IPS-NIHi7 (cell line): Measurements from ENCODE around the gene FARP1.

ENCODE experiments used
- DNase-seq: peaks from one replicate; pipeline ENCODE4 v3.0.0; 2012; ENCODE audit warnings: mixed read lengths; ENCODE audit errors: extremely low spot score

Gene FARP1

GRCh38 chr13:98309569-98310335, 166.9 kb downstream of the FARP1 start:
- no peak for DNase-seq

GRCh38 chr13:98310485-98311199, 167.7 kb downstream of the FARP1 start:
- no peak for DNase-seq

- no peak for DNase-seq
Observed at GRCh38 chr13:98311200-98311548, 168.3 kb downstream of the FARP1 start.

- no peak for DNase-seq
Observed at GRCh38 chr13:98312606-98313005, 169.7 kb downstream of the FARP1 start.

GRCh38 chr13:98313023-98313921, 170.4 kb downstream of the FARP1 start:
- no peak for DNase-seq

GRCh38 chr13:98313922-98314292, 171.0 kb downstream of the FARP1 start:
- no peak for DNase-seq

GRCh38 chr13:98315466-98315865, 172.6 kb downstream of the FARP1 start:
- peak; percentile 61 for DNase-seq

- no peak for DNase-seq
Observed at GRCh38 chr13:98315902-98316301, 173.0 kb downstream of the FARP1 start.

- no peak for DNase-seq
Observed at GRCh38 chr13:98317573-98318171, 174.8 kb downstream of the FARP1 start.

GRCh38 chr13:98318263-98318878, 175.5 kb downstream of the FARP1 start:
- DNase-seq = no peak

GRCh38 chr13:98320561-98321105, 177.7 kb downstream of the FARP1 start:
- DNase-seq = no peak

GRCh38 chr13:98321395-98321794, 178.5 kb downstream of the FARP1 start:
- DNase-seq = no peak

GRCh38 chr13:98322091-98322718, 179.3 kb downstream of the FARP1 start:
- DNase-seq = no peak

GRCh38 chr13:98324105-98324504, 181.2 kb downstream of the FARP1 start:
- DNase-seq = no peak

GRCh38 chr13:98325724-98326123, 182.8 kb downstream of the FARP1 start:
- no peak for DNase-seq

GRCh38 chr13:98326291-98326690, 183.4 kb downstream of the FARP1 start:
- no peak for DNase-seq

GRCh38 chr13:98327371-98328270, 184.7 kb downstream of the FARP1 start:
- DNase-seq = peak; percentile 67

GRCh38 chr13:98328511-98328910, 185.6 kb downstream of the FARP1 start:
- no peak for DNase-seq

- no peak for DNase-seq
Observed at GRCh38 chr13:98332222-98332621, 189.3 kb downstream of the FARP1 start.

- no peak for DNase-seq
Observed at GRCh38 chr13:98332691-98333090, 189.8 kb downstream of the FARP1 start.
